RPMI7951 (cell line): ENCODE measurements around the gene HVCN1. TPM values are rescaled to one million over a fixed set of nuclear protein-coding genes. Genes with fewer than 3 reads are reported as not detected.
"Not testable (repeated sequence)": the region's sequence is repeated elsewhere in the genome, so short reads cannot be mapped to it uniquely, and the experiment has no call there.

Source experiments
- DNase-seq: peaks from one replicate; pipeline ENCODE4 v3.0.0-alpha.2; 2012; ENCODE audit warnings: low read depth
- total RNA-seq: library from RNA; depleted of rRNA; stranded (reverse); fragments of >200 nt; shearing (Covaris generic); gene quantifications from 2 replicates; pipeline ENCODE4 v1.2.3, GENCODE V29; 2014; rRNA removed

Gene HVCN1, protein sequence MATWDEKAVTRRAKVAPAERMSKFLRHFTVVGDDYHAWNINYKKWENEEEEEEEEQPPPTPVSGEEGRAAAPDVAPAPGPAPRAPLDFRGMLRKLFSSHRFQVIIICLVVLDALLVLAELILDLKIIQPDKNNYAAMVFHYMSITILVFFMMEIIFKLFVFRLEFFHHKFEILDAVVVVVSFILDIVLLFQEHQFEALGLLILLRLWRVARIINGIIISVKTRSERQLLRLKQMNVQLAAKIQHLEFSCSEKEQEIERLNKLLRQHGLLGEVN
- 2.2 and 3.2 TPM in 2 replicates for total RNA-seq

DNA sequence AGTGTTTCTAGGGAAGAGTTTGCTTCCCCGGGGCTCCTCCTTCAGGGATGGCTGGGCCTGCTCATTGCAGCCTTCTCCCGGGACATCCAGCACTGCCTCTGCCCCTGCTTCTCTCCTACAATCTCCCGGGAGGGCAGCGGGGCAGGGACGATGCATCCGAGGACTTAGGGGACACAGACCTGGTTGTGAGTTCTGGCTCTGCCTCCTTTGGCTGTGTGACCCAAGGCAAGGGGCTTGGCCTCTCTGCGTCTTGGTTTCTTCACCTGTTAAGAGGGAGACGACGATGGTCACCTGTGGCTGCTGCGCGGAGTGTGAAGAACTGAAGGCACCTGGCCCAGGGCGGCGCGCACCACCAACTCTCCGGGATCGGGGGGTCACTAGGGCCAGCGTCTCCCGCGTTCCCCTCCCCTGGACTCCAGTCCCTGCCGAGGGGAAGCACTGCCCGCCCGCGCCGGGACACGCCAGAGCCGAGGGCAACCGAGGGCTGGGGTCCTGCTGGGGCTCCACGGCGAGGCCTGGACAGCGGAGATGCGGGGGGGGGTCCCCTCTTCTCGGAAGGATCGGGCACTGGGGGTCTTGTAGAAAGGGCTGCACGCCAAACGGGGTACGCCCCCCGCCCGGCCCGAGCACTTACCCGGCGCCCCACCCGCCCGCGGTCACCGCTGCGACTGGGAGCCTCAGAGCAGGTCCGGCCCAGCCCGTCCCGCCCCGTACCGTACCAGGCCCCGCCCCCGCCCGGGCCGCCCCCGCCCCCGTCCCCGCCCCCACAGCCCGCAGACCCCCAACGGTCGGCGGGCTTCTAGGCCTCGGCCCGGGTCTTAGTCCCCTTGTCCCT, at the start of gene HVCN1:
TSS of gene HVCN1 (minus strand) at position 670 of the 835 bp plus-strand sequence. CDS start 5,870 bp downstream, outside the sequence.
- no peak for DNase-seq

- no peak for DNase-seq
Measured at GRCh38 chr12:110737532-110737931, 48.6 kb upstream of the HVCN1 start.

- peak; percentile 55 for DNase-seq
Measured at GRCh38 chr12:110737016-110737415, 48.1 kb upstream of the HVCN1 start.

GRCh38 chr12:110733900-110734299, 45.0 kb upstream of the HVCN1 start:
- DNase-seq: no peak

- peak; percentile 62 for DNase-seq
Measured at GRCh38 chr12:110733089-110733715, 44.3 kb upstream of the HVCN1 start.

GRCh38 chr12:110732572-110732971, 43.7 kb upstream of the HVCN1 start:
- no peak for DNase-seq

- no peak for DNase-seq
Measured at GRCh38 chr12:110731479-110731878, 42.6 kb upstream of the HVCN1 start.

DNA sequence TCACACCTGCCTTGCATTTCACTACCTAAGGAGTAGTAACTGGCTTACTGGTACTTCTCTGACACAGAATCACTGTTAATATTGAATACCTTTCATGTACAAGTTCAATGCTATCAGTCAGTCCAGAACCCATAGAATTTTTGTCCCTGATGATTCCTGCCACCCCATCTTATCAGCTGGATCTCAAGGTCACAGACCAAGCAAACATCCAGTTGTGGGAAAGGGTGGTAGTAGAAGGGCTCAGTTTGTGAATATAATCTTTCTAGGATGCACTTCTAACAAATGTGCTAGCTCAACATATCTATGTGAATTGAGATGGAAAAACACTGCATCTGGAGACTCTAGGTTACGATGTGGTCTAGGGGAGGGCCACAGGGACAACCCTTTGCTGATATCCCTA, 39.7 kb upstream of the HVCN1 start:
- DNase-seq: no peak

GRCh38 chr12:110726708-110727369, 37.9 kb upstream of the HVCN1 start:
- no peak for DNase-seq

DNA sequence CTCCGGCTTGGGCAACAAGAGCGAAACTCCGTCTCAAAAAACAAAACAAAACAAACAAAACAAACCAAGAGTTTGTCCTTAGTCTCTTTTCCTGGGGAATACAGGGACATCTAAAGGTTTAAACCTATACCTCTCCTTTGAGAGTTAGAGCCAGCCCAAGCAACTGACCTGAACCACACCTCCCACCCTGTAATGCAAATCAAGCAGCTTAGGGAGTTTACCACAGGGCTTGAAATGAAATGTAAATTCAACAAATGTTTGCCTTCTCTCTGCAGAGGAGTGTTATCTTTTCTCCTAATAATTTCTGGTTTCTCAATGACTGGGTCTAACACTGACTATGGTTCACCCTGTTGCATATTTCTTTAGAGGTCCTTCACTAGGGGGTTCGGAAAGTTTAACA, 37.1 kb upstream of the HVCN1 start:
- DNase-seq: no peak

DNA sequence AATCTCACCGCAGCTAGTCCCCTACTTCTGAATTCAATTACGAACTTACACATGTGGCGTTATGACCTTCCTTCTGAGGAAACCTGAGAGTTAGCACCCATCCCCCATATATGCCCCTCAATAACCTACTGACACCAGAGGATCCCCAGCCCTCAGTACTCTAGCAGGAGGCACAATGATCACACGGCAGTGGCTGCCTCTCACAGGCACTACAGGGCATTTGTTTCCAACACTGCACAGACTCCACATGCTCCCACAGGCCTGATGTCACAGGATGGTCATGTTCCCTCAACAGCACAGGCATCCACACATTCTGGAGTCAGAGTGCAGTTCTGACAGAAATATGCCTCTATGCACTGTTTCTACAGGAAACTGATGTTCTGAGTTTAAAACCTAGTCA, 36.4 kb upstream of the HVCN1 start:
- DNase-seq: no peak

- not testable (repeated sequence) for DNase-seq
Measured at GRCh38 chr12:110722892-110723291, 34.0 kb upstream of the HVCN1 start.

DNA sequence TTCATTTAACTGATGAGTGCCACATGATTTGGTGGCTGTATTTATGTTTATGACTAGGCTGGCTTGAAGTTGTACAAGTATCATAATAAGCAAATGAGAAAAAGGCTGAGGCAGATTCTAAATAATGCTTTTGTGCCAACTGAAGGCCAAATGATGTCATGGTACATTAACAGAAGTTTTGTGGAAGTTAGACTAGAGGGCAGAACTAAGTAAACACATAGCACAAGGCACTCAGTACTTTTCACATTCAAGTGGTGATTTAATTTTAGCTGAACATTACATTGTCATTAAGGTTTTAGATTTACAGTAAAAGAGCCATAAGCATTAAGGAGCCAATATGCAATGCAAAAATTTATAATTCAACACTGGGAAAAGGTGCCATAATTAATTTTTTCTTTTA, 32.7 kb upstream of the HVCN1 start:
- no peak for DNase-seq

DNA sequence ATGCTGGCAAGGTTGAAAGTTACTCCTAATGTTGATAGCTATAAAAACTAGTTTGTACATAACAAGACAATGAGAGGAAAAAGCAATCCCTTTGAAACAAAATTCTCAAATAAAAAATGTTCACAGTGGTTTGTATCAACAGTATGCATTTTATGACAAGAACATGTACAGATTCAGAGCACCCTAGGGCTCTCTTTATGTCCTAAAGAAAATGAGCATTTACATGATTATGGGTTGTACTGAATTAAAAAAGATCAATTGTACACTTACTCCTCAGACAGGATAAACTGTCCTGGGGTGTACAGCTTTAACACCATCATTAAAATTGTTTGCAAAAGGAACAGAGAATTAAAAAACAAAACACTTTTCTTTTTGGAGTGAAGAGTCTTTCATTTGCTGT, 31.6 kb upstream of the HVCN1 start:
- no peak for DNase-seq

DNA sequence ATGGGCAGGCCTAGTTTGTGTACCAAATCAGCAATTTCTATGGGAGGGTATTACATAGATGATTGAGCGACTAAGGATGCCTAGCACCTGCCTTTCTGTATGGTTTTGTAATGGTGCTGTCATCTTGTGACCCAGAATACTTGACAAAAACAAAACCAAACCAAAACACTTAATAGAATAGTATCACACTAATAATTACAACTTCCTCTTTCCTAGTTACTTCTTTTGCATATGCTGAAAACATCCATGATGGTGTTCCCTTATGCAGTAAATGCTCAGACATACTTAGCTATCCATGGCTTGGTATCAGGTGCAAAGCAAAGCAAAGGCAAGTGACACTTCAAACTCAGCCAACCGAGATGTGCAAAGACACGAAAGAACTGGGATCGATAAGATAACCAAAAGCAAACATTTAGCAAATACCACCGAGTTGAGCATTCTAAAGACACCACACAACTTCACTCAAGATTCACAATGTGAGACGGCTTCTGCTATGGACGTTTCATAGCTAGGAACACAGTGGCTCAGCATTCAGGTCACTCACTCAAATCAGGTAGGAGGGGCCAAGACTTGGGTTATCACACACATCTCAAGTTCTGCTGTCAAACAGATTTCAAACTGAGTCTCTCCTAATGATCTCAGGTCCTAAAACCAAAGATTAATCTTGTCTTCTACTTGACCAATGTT, 29.4 kb upstream of the HVCN1 start:
- DNase-seq: no peak

GRCh38 chr12:110717037-110717436, 28.1 kb upstream of the HVCN1 start:
- no peak for DNase-seq

GRCh38 chr12:110708917-110709316, 20.0 kb upstream of the HVCN1 start:
- DNase-seq: no peak

- no peak for DNase-seq
Measured at GRCh38 chr12:110705309-110705708, 16.4 kb upstream of the HVCN1 start.

- no peak for DNase-seq
Measured at GRCh38 chr12:110704750-110705149, 15.8 kb upstream of the HVCN1 start.

DNA sequence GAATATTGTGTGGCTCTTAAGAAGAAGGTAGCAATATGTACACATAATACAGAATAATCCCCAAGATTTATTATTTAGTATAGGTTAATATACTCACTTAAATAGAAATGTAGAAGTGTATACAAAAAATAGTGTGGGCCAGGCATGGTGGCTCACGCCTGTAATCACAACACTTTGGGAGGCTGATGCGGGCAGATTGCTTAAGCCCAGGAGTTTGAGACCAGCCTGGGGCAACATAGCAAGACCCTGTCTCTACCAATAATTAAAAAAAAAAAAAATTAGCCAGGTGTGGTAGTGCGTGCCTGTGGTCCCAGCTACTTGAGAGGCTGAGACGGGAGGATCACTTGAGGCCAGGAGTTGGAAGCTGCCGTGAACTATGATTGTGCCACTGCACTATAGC, 15.3 kb upstream of the HVCN1 start:
- no peak for DNase-seq

GRCh38 chr12:110702081-110702480, 13.2 kb upstream of the HVCN1 start:
- DNase-seq: no peak
